H1 (cell line): ENCODE data around the gene FADS3. TPM values are rescaled to one million over a fixed set of nuclear protein-coding genes. Genes with fewer than 3 reads are reported as not detected.
A peak's percentile ranks its signal among the peaks of the same experiment; 100 is the strongest.

Experiments used
- ATF2 ChIP-seq: IDR thresholded peaks from 2 replicates; pipeline ENCODE4 v1.6.1; 2012; ENCODE audit warnings: low read length, inconsistent platforms
- BRCA1 ChIP-seq: IDR thresholded peaks from 2 replicates; pipeline ENCODE4 v1.6.1; 2012; ENCODE audit warnings: low read depth, low read length, improper control_type of control experiment
- CEBPB ChIP-seq: IDR thresholded peaks from 2 replicates; pipeline ENCODE4 v1.6.1; 2012; ENCODE audit warnings: low read depth, low read length
- CTCF ChIP-seq, 3 experiments: IDR thresholded peaks; 1 replicate in 2 of 3; 2 replicates in 1 of 3; pipeline versions ENCODE4 v1.5.1 to v1.6.1; 2011; ENCODE audit warnings: low read length in 3 of 3, mild to moderate bottlenecking in 3 of 3, inconsistent platforms in 2 of 3, low read depth in 1 of 3, moderate library complexity in 1 of 3; ENCODE audit not compliant: insufficient read depth in 1 of 3; ENCODE audit errors: control extremely low read depth in 1 of 3
- EGR1 ChIP-seq: IDR thresholded peaks from 2 replicates; pipeline ENCODE4 v1.6.1; 2011; ENCODE audit warnings: low read depth, low read length, borderline replicate concordance
- FOSL1 ChIP-seq: IDR thresholded peaks from 2 replicates; pipeline ENCODE4 v1.6.1; 2011; ENCODE audit warnings: mild to moderate bottlenecking, low read depth, low read length, moderate library complexity; ENCODE audit not compliant: insufficient read depth
- JUN ChIP-seq: IDR thresholded peaks from 2 replicates; pipeline ENCODE4 v1.6.1; 2011; ENCODE audit warnings: low read depth, mild to moderate bottlenecking, improper control_type of control experiment, low read length
- KDM4A ChIP-seq: IDR thresholded peaks from one replicate; pipeline ENCODE4 v1.7.1; 2012; ENCODE audit warnings: low read depth, mild to moderate bottlenecking, moderate library complexity, low read length, inconsistent platforms; ENCODE audit not compliant: severe bottlenecking
- MAFK ChIP-seq: IDR thresholded peaks from 2 replicates; pipeline ENCODE4 v1.6.1; 2012; ENCODE audit warnings: low read depth, mild to moderate bottlenecking, improper control_type of control experiment, low read length
- MAX ChIP-seq: IDR thresholded peaks from 2 replicates; pipeline ENCODE4 v1.6.1; 2012; ENCODE audit warnings: inconsistent platforms
- NRF1 ChIP-seq: IDR thresholded peaks from 2 replicates; pipeline ENCODE4 v1.6.1; 2011; ENCODE audit warnings: mild to moderate bottlenecking, low read depth, low read length, improper control_type of control experiment
- POLR2A ChIP-seq, 2 experiments: IDR thresholded peaks; 1 replicate in 1 of 2; 2 replicates in 1 of 2; pipeline ENCODE4 v1.6.1; 2011; ENCODE audit warnings: low read depth in 2 of 2, low read length in 2 of 2, mild to moderate bottlenecking in 2 of 2; ENCODE audit errors: control extremely low read depth in 1 of 2
- POU5F1 ChIP-seq: IDR thresholded peaks from 2 replicates; pipeline ENCODE4 v1.6.1; 2011; ENCODE audit warnings: low read depth, mild to moderate bottlenecking, low read length, moderate library complexity
- SUZ12 ChIP-seq: fragments of 200-600 bp; sonication (generic); IDR thresholded peaks from 2 replicates; pipeline ENCODE4 v1.6.1; 2012; ENCODE audit warnings: mild to moderate bottlenecking, inconsistent platforms, low read length, moderate library complexity, mixed read lengths
- TAF1 ChIP-seq: IDR thresholded peaks from 2 replicates; pipeline ENCODE4 v1.6.1; 2011; ENCODE audit warnings: mild to moderate bottlenecking, low read depth, low read length
- TBP ChIP-seq: IDR thresholded peaks from 2 replicates; pipeline ENCODE4 v1.6.1; 2011; ENCODE audit warnings: low read depth, low read length, improper control_type of control experiment
- USF2 ChIP-seq: IDR thresholded peaks from 2 replicates; pipeline ENCODE4 v1.6.1; 2011; ENCODE audit warnings: low read length, improper control_type of control experiment
- YY1 ChIP-seq: IDR thresholded peaks from 2 replicates; pipeline ENCODE4 v1.6.1; 2011; ENCODE audit warnings: low read depth, mild to moderate bottlenecking, low read length
- polyA plus RNA-seq, 7 experiments: library from polyadenylated mRNA; depleted of rRNA in 3 of 7; stranded (reverse) in 5 of 7; unstranded in 2 of 7; fragments of >200 nt in 5 of 7; fragments of 200-250 nt in 2 of 7; gene quantifications; 1 replicate in 5 of 7; 2 replicates in 1 of 7; 4 replicates in 1 of 7; pipeline versions ENCODE4 v1.2.1 to v1.2.3, GENCODE V29; 2011 to 2013; ENCODE audit warnings: missing spikeins in 2 of 7, mixed read lengths in 2 of 7
- total RNA-seq: library from RNA; stranded (reverse); fragmentation: NEBNext Ultra II Directional; extraction: Animal tissue kit (Norgen Biotek cat#: 25700); gene quantifications from 2 replicates; pipeline ENCODE4 v1.2.1, GENCODE V29; 2021

FADS3 gene
- total and polyA plus RNA-seq, 2 of the 8 experiments (the other 6 are each of a cell fraction or from before 2014, with no cell fraction given) = 43.8 to 76.3 TPM

- TF ChIP-seq CEBPB (no peak), BRCA1 (no peak), MAFK (no peak), JUN (no peak), CTCF (IDR thresholded peaks at IDR 0.05; ENCODE audit: control extremely low read depth in 1 of 3, insufficient read depth in 1 of 3, low read depth in 1 of 3, low read length in 3 of 3) (no peak), YY1 (no peak), NRF1 (no peak), ATF2 (no peak), TAF1 (peak; percentile 55; the same call in 1 of the 2 replicates), POLR2A (IDR thresholded peaks at IDR 0.05; ENCODE audit: control extremely low read depth in 1 of 2, low read depth in 2 of 2, low read length in 2 of 2) (0 out of 3 replicates have a peak, but pooled peaks of 1 of the 2 experiments have one; percentile 22), TBP (no peak), EGR1 (no peak), FOSL1 (no peak), USF2 (no peak), POU5F1 (no peak), SUZ12 (no peak), MAX (peak; percentile 63), KDM4A (no peak)
These were observed 32.1 kb upstream of the FADS3 start (continued) for GRCh38 chr11:61923166-61924063.
